ENCODE measurements around the gene CCDC116.

Gene CCDC116

GRCh38 chr22:21622011-21622918 lies 10.3 kb upstream of the CCDC116 start:
- ATAC-seq = no peak
- no peak for TF ChIP-seq TOX (CRISPR knock-in tag; IDR thresholded peaks at IDR 0.05; ENCODE audit: borderline replicate concordance)
- TF ChIP-seq TSHZ2 (CRISPR knock-in tag; IDR thresholded peaks at IDR 0.05) = no peak
- no peak for TF ChIP-seq ESRRG (CRISPR knock-in tag; IDR thresholded peaks at IDR 0.05)
- no peak for TF ChIP-seq SNAI2 (CRISPR knock-in tag; IDR thresholded peaks at IDR 0.05)
- TF ChIP-seq ZNF8 (CRISPR knock-in tag; IDR thresholded peaks at IDR 0.05) = no peak
- TF ChIP-seq ZFP30 (CRISPR knock-in tag; IDR thresholded peaks at IDR 0.05) = no peak
- no peak for TF ChIP-seq ZFP3 (CRISPR knock-in tag; IDR thresholded peaks at IDR 0.05)
- no peak for TF ChIP-seq ARNTL (CRISPR knock-in tag; IDR thresholded peaks at IDR 0.05; ENCODE audit: borderline replicate concordance, low read depth)
- TF ChIP-seq PPARA (CRISPR knock-in tag; IDR thresholded peaks at IDR 0.05; ENCODE audit: borderline replicate concordance) = no peak
- no peak for TF ChIP-seq ZC3H10 (CRISPR knock-in tag; IDR thresholded peaks at IDR 0.05)
- no peak for TF ChIP-seq GLIS3 (CRISPR knock-in tag; IDR thresholded peaks at IDR 0.05)
- no peak for TF ChIP-seq BACH2 (CRISPR knock-in tag; IDR thresholded peaks at IDR 0.05; ENCODE audit: borderline replicate concordance)

GRCh38 chr22:21622919-21623647 lies 9.5 kb upstream of the CCDC116 start:
- TF ChIP-seq ESRRG (CRISPR knock-in tag; IDR thresholded peaks at IDR 0.05) (no peak), TSHZ2 (CRISPR knock-in tag; IDR thresholded peaks at IDR 0.05) (no peak)
- ATAC-seq = no peak

GRCh38 chr22:21623648-21623970 lies 9.0 kb upstream of the CCDC116 start:
- ATAC-seq = no peak
- TF ChIP-seq ZC3H10 (CRISPR knock-in tag; IDR thresholded peaks at IDR 0.05) = no peak

GRCh38 chr22:21624120-21624879 lies 8.3 kb upstream of the CCDC116 start:
- ATAC-seq = peak; percentile 40
- TF ChIP-seq ZNF565 (CRISPR knock-in tag; conservative IDR thresholded peaks at IDR 0.05; ENCODE audit: low read depth) = no peak
- no peak for TF ChIP-seq ARNTL (CRISPR knock-in tag; IDR thresholded peaks at IDR 0.05; ENCODE audit: borderline replicate concordance, low read depth)

- ATAC-seq = no peak
- TF ChIP-seq TCF4 (CRISPR knock-in tag; IDR thresholded peaks at IDR 0.05; ENCODE audit: borderline replicate concordance) (no peak), ZNF70 (CRISPR knock-in tag; IDR thresholded peaks at IDR 0.05) (no peak), ZFP30 (CRISPR knock-in tag; IDR thresholded peaks at IDR 0.05) (no peak), CSDC2 (CRISPR knock-in tag; IDR thresholded peaks at IDR 0.05) (no peak), CSRNP3 (CRISPR knock-in tag; IDR thresholded peaks at IDR 0.05) (no peak), PATZ1 (CRISPR knock-in tag; IDR thresholded peaks at IDR 0.05; ENCODE audit: borderline replicate concordance) (no peak)
These were observed 7.4 kb upstream of the CCDC116 start for GRCh38 chr22:21624880-21625791.
